K562 (cell line): ENCODE results near the gene LRRC8C. TPM values are rescaled to one million over a fixed set of nuclear protein-coding genes. Genes with fewer than 3 reads are reported as not detected.

Experiments used
- HBP1 ChIP-seq: fragments of 450-650 bp; formaldehyde crosslinking; IDR thresholded peaks from 2 replicates; pipeline ENCODE4 v1.4.0; 2022; ENCODE audit warnings: missing genetic modification characterization
- MITF ChIP-seq: IDR thresholded peaks from 2 replicates; pipeline ENCODE4 v1.6.1; 2014; ENCODE audit warnings: antibody characterized with exemption
- RBM14 ChIP-seq: fragments of 200-400 bp; formaldehyde crosslinking; IDR thresholded peaks from 2 replicates; pipeline ENCODE4 v1.6.1; 2018; ENCODE audit warnings: low read depth, mild to moderate bottlenecking, low read length, moderate library complexity, borderline replicate concordance; ENCODE audit not compliant: insufficient read depth
- RREB1 ChIP-seq: fragments of 250-450 bp; sonication (Bioruptor Pico); IDR thresholded peaks from 2 replicates; pipeline ENCODE4 v1.4.0; 2020
- TARDBP ChIP-seq: fragments of 450-650 bp; IDR thresholded peaks from 2 replicates; pipeline ENCODE4 v1.6.1; 2016
- ZBTB40 ChIP-seq, 2 experiments: fragments of 450-650 bp in 1 of 2; sonication (generic) in 1 of 2; formaldehyde crosslinking in 1 of 2; IDR thresholded peaks; 2 replicates each; pipeline versions ENCODE4 v1.7.1 to v1.9.0; 2016 to 2022; ENCODE audit warnings: inconsistent platforms in 1 of 2, mild to moderate bottlenecking in 1 of 2, missing genetic modification reagents in 1 of 2
- ZNF583 ChIP-seq: fragments of 250-450 bp; sonication (Bioruptor Pico); IDR thresholded peaks from 2 replicates; pipeline ENCODE4 v1.4.0; 2020
- polyA plus RNA-seq, 8 experiments: library from polyadenylated mRNA; depleted of rRNA in 4 of 8; stranded (reverse) in 5 of 8; unstranded in 3 of 8; fragments of >200 nt; fragmentation: Nextera tagmentation in 2 of 8; fragmentation: Illumina TruSeq in 1 of 8; extraction: Ambion mirVana in 2 of 8; extraction: Trizol in 1 of 8; gene quantifications; 2 replicates each; pipeline versions ENCODE4 v1.2.1 to v1.2.3, GENCODE V29; 2011 to 2014; ENCODE audit warnings: inconsistent platforms in 1 of 8, missing spikeins in 1 of 8
- total RNA-seq, 7 experiments: library from RNA; depleted of rRNA in 6 of 7; stranded (reverse); fragments of >200 nt in 6 of 7; fragmentation: Illumina TruSeq in 2 of 7; extraction: Trizol in 2 of 7; gene quantifications; 2 replicates each; pipeline versions ENCODE4 v1.2.1 to v1.2.3, GENCODE V29; 2011 to 2021; ENCODE audit warnings: low replicate concordance in 1 of 7

Gene LRRC8C
- total and polyA plus RNA-seq, 9 of the 15 experiments (the other 6 are each of a cell fraction or from before 2014, with no cell fraction given), result 1.00 to 12.5 (median 4.5) TPM

- no peak for TF ChIP-seq HBP1 (CRISPR knock-in tag)
- TF ChIP-seq ZNF583 (CRISPR knock-in tag), result no peak
- no peak for TF ChIP-seq RREB1 (CRISPR knock-in tag)
- TF ChIP-seq RBM14, result no peak
- TF ChIP-seq MITF, result no peak
- TF ChIP-seq ZBTB40 (IDR thresholded peaks at IDR 0.05), result 0 out of 2 replicates have a peak, but pooled peaks have one; percentile 52
- no peak for TF ChIP-seq ZBTB40 (CRISPR knock-in tag; IDR thresholded peaks at IDR 0.05)
- TF ChIP-seq TARDBP, result no peak
These were observed 130.1 kb downstream of the LRRC8C start (continued) for GRCh38 chr1:89762779-89763648.
